GOT3 (cell line): ENCODE measurements around the gene RAD23B.
"Not testable (repeated sequence)": the region's sequence is repeated elsewhere in the genome, so short reads cannot be mapped to it uniquely, and the experiment has no call there.

Experiments used
- DNase-seq: peaks from one replicate; lab custom pipeline; 2025; ENCODE audit warnings: mixed read lengths; lab: John Stamatoyannopoulos, UW

The RAD23B gene

DNA sequence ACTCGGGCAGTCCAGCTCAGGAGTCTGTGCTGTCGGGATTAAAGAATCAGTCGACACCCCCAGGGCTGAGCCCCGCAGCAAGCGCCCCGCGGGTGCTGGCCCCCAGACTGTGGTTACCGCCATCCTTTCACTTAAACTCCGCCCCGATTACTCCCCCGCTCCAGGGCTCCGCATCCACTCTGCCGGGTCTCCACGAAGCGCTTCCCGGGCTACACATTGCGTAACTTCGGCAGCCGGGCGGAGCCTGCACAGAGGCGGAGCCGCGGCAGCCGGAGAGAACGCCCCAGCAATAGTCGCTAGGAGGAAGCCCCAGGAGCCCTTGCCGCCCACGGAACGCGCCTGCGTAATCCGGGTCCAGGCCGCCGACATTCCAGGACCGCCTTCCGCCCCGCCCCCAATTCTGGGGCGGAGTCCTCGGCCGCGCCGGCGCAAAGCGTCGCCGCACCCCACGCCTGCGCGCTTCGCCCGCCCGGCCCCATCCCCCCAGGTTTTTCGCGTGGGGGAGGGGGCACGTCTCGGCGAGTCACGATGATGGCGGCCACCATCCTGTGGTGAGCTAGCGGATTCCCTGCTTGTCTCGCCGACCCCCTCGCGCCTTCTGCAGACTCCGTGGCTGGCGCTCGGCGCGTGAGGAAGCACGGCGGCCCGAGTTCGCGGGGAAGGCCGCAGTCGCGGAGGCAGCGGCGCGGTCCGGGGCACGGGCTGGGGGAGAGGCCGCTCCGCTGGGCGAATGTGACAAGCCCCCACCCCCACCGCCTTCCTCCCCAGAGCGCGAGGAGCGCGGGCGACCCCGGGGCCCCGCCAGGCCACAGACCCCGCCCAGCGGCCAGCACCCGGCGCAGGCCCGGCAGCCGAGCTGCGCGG is at the start of gene RAD23B:
RAD23B (plus strand) TSS at position 521 of the 864 bp plus-strand sequence. CDS start 351 bp downstream, outside the sequence.
- peak; percentile 92 for DNase-seq

- DNase-seq: no peak
Measured at GRCh38 chr9:107235765-107236442, 47.2 kb upstream of the RAD23B start.

DNA sequence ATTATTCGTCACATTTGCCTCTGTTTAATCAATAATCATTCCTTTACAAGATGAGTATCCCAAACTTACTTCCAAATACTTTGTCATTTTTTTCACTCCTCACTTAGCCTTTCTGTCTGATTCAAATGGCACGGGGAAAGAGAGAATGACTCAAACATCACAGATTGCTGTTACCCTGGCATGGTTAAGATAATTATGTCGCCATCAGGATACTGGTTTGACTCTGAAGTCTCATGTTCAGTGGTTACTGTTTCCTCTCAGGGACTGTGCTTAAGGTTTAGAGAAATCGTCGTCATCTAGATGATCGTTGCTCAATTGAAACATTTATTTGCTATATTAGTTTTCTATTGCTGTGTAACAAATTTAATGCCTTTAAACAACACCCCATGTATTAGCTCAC is 45.2 kb upstream of the RAD23B start:
- DNase-seq: no peak

- no peak for DNase-seq
Measured at GRCh38 chr9:107239474-107239873, 43.6 kb upstream of the RAD23B start.

GRCh38 chr9:107240260-107240659 is 42.8 kb upstream of the RAD23B start:
- DNase-seq: no peak

DNA sequence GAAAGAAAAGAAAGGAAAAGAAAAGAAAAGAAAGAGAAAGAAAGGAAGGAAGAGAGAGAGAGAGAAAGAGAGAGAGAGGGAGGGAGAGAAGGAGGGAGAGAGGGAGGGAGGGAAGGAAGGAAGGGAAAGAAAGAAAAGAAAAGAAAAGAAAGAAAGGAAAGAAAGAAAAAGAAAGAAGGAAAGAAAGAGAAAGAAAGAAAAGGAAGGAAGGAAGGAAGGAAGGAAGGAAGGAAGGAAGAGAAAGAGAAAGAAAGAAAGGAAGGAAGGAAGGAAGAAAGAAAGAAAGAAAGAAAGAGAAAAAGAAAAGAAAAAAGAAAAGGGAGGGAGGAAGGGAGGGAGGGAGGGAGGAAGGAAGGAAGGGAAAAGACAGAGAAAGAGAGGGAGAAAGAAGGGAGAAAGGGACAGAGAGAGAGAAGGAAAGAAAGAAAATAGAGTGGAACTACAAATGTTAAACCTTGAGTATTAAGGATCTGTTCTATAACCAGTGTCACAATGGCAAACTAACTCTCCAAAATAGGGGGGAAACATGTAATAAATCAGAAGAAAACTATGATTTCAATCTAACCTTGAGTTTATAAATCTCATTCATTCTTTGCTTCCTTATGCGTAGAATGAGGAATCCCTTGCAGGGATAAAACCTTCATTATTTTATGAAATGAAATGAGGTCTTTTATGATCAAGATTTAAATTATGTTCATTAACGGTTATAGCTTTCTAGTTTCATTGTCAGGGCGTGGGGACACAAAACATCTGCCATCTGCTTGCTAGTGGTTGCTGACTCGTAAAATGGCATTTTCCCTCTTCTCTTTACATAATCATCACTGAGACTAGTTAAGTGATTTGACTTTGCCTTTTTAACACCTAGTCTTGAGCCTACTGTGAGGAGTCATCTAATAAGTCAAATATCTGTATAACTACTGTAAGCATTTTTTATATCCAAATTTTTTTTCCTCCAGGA is 40.7 kb upstream of the RAD23B start:
- DNase-seq: no peak

DNA sequence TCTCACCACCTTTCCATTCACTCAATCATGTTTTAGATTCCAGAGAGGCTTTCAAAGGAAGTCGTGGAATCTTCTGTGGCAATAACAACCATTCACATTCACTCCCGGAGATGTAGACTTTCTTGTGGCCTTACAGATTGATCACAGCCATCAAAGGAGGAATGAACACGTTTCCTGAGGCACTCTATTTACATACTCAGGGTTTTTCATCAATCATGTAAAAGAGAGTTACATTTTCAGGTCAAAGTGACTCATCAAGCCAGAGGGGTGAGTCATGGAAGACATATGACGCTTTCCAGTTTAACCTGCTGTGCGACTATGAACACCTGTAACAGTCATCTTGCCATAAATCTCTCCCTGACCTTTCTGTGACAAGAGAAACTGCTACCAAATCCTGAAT is 39.3 kb upstream of the RAD23B start:
- no peak for DNase-seq

DNA sequence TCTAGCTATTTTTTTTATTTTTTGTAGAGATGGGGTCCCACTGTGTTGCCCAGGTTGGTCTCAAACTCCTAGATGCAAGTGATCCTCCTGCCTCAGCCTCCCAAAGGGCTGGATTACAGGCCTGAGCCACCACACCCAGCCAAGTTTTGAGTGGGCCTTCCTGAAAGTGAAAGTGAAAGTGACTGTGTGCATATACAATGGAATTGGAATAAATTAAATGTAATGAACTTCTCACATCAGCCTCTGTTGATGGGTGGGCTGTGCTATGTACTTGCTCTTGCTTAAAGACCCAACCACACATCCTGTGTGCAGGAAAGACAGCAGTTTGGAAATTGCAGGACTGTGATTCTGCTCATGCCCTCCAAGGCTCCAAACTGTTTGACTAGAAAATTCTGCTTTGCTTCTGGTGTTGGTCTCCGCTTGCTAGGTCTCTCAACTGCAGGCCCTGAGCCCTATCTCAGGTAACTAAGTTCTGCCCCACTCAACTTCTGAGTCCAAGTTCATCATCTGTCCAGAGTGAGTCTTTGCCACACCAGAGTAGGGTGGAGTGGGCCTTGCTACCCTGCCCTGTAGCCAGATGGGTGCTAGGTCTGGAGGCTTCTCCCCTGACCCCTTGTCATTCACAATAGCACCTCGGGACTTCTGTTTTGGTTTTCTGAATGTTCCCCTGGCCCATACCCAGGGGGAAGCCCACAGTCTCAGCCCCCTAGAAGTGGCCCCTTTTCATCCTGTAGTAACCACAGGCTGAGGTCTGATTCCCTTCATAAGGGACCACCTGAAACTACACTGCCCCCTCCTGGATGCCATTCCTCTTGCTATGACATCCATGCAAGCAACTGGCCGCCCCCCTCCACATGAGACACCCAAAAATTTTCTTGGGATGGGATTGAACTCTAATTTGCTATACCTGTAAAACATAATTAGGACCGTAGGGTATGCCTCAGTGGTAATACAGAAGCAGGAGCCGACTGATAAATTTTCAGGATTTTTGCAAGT is 36.5 kb upstream of the RAD23B start:
- no peak for DNase-seq

DNA sequence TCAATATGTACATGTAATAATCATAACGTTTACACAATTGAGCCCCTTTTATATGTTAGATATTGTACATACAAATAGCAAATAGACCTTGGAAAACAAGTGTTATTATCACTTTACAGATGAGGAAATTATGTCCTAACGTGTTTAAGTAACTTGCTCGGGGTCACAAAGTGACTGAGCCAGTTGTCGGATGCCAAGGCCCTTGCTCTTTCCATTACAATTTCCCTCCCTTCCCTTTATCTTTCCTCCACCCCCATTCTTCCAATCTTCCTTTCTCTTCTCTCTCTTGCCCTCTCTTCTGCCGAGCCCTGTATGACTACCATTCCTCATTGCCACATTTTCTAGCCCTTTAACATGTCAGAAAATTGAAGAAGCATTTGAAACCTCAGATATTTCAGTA is 34.4 kb upstream of the RAD23B start:
- no peak for DNase-seq

DNA sequence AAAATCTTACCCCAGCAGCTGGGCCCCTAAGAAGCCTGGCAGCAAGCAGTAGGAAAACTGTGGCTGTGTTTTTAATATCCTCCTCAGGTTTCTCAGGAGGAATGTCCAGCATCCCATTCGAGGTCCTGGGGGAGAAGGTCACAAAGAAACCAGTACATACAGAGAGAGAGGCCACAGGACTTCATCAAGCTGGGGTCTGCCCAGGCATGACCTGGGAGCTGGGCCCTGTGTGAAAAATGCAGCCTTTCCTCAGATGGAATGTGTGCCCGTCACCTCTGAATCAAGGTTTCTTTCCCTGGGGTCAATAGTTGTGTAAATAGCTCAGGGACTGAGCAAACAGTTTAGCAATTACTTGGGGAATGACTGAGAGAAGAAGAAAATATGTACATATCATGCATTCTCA is 33.9 kb upstream of the RAD23B start:
- DNase-seq: no peak

- no peak for DNase-seq
Measured at GRCh38 chr9:107249665-107250285, 33.3 kb upstream of the RAD23B start.

DNA sequence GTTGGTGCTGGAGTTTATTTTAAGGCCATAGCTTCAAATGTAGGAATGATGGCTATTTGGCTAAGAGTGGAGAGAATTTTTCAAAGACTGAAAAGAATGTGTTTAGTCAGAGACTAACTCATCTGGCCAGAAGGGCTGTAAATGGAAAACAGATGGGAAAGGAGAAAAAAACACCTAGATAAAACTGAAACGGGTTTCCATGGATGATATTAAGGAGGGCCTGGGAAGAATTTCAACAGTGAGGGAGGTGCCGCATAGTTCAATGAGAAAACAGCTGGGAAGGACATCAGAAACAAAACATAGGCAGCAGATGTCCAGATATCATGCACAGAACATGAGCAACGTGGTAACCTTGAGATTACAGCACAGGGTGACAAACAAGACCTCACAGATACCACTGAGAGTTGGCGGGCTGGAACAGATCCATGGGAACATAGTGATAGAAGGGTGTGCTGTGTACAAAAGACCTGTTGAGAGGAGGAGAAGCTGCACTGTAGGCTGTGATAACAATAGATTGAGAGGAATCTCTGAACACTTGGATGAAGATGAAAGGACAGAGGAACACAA is 31.2 kb upstream of the RAD23B start:
- no peak for DNase-seq

GRCh38 chr9:107258919-107259318 is 24.2 kb upstream of the RAD23B start:
- DNase-seq: no peak

- not testable (repeated sequence) for DNase-seq
Measured at GRCh38 chr9:107259751-107260313, 23.2 kb upstream of the RAD23B start.

GRCh38 chr9:107260437-107261081 is 22.5 kb upstream of the RAD23B start:
- DNase-seq: no peak

- DNase-seq: no peak
Measured at GRCh38 chr9:107261106-107261505, 22.0 kb upstream of the RAD23B start.

- no peak for DNase-seq
Measured at GRCh38 chr9:107263289-107263688, 19.8 kb upstream of the RAD23B start.

DNA sequence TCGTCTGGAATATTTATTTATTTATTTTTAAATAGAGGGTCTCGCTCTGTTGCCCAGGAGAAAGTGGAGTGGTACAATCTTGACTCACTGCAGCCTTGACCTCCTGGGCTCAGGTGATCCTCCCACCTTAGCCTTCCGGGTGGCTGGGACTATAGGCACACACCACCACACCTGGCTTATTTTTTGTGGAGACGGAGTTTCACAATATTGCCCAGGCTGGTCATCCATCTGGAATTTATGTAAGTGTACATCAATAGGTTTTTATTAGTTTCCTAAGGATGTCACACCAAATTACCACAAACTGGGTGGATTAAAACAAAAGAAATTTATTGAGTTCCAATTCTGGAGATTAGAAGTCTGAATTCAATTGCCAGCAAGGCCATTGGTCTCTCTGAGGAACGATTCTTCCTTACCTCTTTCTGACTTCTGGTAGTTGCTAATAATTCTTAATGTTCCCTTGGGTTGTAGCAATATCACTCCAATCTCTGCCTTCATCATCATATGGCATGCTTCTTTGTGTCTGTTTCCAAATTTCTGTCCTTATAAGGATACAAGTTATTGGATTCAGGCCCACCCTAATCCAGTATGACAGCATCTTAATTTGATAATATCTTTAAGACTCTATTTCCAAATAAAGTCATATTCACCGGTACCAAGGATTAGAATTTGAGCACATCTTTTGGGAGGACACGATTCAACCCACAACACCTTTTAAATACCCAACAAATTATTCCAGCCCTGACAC is 16.3 kb upstream of the RAD23B start:
- no peak for DNase-seq

DNA sequence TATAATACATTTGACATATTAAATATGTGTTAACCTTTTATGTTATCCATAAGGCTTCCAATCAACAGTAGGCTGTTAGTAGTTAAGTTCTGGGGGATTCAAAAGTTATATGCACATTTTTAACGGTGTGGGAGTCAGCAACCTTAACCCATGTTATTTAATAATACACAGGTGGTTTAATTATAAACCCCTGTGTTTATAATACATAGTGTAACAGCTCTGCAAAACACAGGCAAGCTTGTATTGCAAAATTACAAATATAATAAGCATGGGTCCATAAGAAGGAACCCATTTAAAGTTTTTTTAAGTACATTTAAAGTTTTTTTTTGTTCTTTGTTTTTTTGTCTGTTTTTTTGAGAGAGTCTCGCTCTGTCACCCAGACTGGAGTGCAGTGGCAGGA is 14.5 kb upstream of the RAD23B start:
- no peak for DNase-seq
